Activated CD4-positive, alpha-beta T cell treated with anti-CD3 and anti-CD28 coated beads for 36 hours (primary cell): ENCODE data around the gene SNHG17. TPM values are rescaled to one million over a fixed set of nuclear protein-coding genes. Genes with fewer than 3 reads are reported as not detected.
"Not testable (repeated sequence)": the region's sequence is repeated elsewhere in the genome, so short reads cannot be mapped to it uniquely, and the experiment has no call there.

ENCODE experiments used
- ATAC-seq: fragments of 200-7000 bp; cut with Tn5 transposase; one replicate; pipeline ENCODE4 v1.10.0; 2021; ENCODE audit warnings: mild to moderate bottlenecking, moderate library complexity
- CTCF ChIA-PET: fragments of 350-600 bp; sonication (Branson Sonifier 250); formaldehyde crosslinking; loops from one replicate; lab custom pipeline; 2021; ENCODE audit warnings: antibody characterized with exemption; lab: Charles Lee
- POLR2A ChIA-PET: fragments of 350-600 bp; sonication (Branson Sonifier 250); formaldehyde crosslinking; loops from one replicate; lab custom pipeline; 2021; ENCODE audit warnings: antibody characterized with exemption, inconsistent platforms; lab: Charles Lee
- DNase-seq: peaks from one replicate; pipeline ENCODE4 v3.0.0-alpha.2; 2020
- H3K27ac Mint-ChIP-seq: one replicate; pipeline ENCODE4 v1.8.0; 2021; ENCODE audit warnings: mixed read lengths
- H3K27me3 Mint-ChIP-seq: one replicate; pipeline ENCODE4 v1.8.0; 2021; ENCODE audit warnings: mixed read lengths
- H3K36me3 Mint-ChIP-seq: one replicate; pipeline ENCODE4 v1.8.0; 2021; ENCODE audit warnings: low read depth, mixed read lengths
- H3K4me1 Mint-ChIP-seq: one replicate; pipeline ENCODE4 v1.8.0; 2021; ENCODE audit warnings: mixed read lengths
- H3K4me3 Mint-ChIP-seq: one replicate; pipeline ENCODE4 v1.8.0; 2021; ENCODE audit warnings: mild to moderate bottlenecking, moderate library complexity, mixed read lengths
- H3K9me3 Mint-ChIP-seq: one replicate; pipeline ENCODE4 v1.8.0; 2021; ENCODE audit warnings: low read depth, mixed read lengths
- intact Hi-C, 2 experiments: fragments of 100-400 bp; cut with DNase I in 1 of 2; cut with micrococcal nuclease in 1 of 2; formaldehyde crosslinking; loops; one replicate each; pipeline versions ENCODE4 v1.14.2 to v1.15.1; 2022 to 2024; cut with DNase I, micrococcal nuclease
- total RNA-seq, 2 experiments: library from RNA; stranded (reverse); gene quantifications; one replicate each; pipeline ENCODE4 v1.2.3, GENCODE V29; 2021

Gene SNHG17
- total RNA-seq, 2 experiments from 2014 or later = 70.7 to 72.4 TPM

- Mint-ChIP-seq H3K27me3 (no peaks in the 10 kb centered on the region), H3K4me3 (no peak overlapping the region), H3K9me3 (no peaks in the 10 kb centered on the region), H3K36me3 (peaks cover 87% of the 10 kb centered on the region), H3K4me1 (peaks cover 41% of the 10 kb centered on the region), H3K27ac (peak overlapping the region; percentile 61)
- ChIA-PET CTCF (interaction anchor here (1.1 to 3.1 kb wide), 2 partner anchors 10 to 22 kb away, joined by 5 to 15 read pairs; partner anchors contain the start of gene SNHG17), POLR2A (interaction anchor here (2.2 to 4.2 kb wide), 2 partner anchors 10 to 22 kb away, joined by 13 to 34 read pairs; partner anchors contain the start of gene SNHG17)
- ATAC-seq = no peak
- DNase-seq = no peak
- intact Hi-C loops = no loop called here
Observed at GRCh38 chr20:38424401-38424800, 10.7 kb downstream of the SNHG17 start.

- POLR2A ChIA-PET = interaction anchor here (1.1 to 4.2 kb wide), 2 partner anchors 8 to 11 kb away, joined by 8 to 34 read pairs; partner anchors contain the start of gene SNHG17
Observed at GRCh38 chr20:38423541-38423940, 11.6 kb downstream of the SNHG17 start.

GRCh38 chr20:38421915-38422314 is 13.2 kb downstream of the SNHG17 start:
- POLR2A ChIA-PET = interaction anchor here (1.5 kb wide), 2 partner anchors 10 to 13 kb away, joined by 3 to 4 read pairs; no protein-coding TSS in a partner anchor
- H3K9me3 Mint-ChIP-seq = no peaks in the 10 kb centered on the region
- intact Hi-C loops = no loop called here

More at GRCh38 chr20:38423541-38423940, 11.6 kb downstream of the SNHG17 start:
- Mint-ChIP-seq H3K27me3 (no peaks in the 10 kb centered on the region), H3K9me3 (no peaks in the 10 kb centered on the region), H3K36me3 (peaks cover 86% of the 10 kb centered on the region), H3K4me3 (no peak overlapping the region), H3K4me1 (peaks cover 33% of the 10 kb centered on the region), H3K27ac (no peak overlapping the region)
- DNase-seq (no peak), ATAC-seq (no peak)
- CTCF ChIA-PET = interaction anchor here (1.1 kb wide), 1 partner anchor 23 kb away, joined by 5 read pairs; no protein-coding TSS in a partner anchor
- intact Hi-C loops = no loop called here

DNA sequence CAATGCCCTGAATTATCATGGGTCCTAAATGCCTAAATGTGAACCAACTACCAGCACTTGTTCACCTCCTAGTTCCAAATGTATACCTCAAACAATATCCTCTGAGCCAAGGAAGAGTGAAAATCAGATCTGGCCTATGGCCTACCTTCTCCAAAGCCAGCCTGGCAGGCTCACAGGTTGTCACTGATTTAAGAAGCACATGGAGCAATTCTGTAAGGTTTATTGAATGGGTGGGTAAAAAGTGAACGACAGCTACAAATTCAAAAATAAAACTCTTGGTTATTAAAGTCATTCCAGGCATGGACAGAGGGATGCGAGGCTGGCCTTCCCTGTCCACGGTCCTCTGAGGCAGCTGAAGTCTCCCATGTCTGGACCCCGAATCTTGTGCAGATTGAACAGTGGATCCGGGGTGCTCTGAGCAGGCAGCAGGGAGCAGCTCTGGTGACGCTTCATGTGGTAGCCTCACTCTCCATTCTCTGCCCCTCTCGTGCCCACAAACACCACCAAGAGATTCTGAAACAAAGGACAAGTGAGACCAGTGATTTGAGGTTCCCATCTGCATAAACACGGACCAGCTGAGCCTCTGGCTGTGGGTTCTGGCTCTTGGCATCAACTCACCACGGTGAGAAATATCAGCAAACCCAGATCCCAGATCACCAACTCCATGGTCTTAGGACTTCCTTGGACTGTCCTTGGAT is 14.6 kb downstream of the SNHG17 start:
- ATAC-seq (no peak), DNase-seq (no peak)
- intact Hi-C loops = no loop called here
- Mint-ChIP-seq H3K9me3 (no peaks in the 10 kb centered on the region), H3K4me3 (no peak overlapping the region), H3K27me3 (no peaks in the 10 kb centered on the region), H3K4me1 (peaks cover 6% of the 10 kb centered on the region), H3K27ac (no peak overlapping the region), H3K36me3 (peaks cover 80% of the 10 kb centered on the region)
- CTCF ChIA-PET = interaction anchor here (1.2 to 1.3 kb wide), 2 partner anchors 12 to 52 kb away, joined by 3 to 5 read pairs; partner anchors contain the start of gene RALGAPB
- POLR2A ChIA-PET = interaction anchor here (0.7 to 1.5 kb wide), 3 partner anchors 12 to 52 kb away, joined by 3 to 5 read pairs (median 3); partner anchors contain the start of genes RALGAPB and SNHG17

More at GRCh38 chr20:38421915-38422314, 13.2 kb downstream of the SNHG17 start:
- peaks cover 16% of the 10 kb centered on the region for H3K4me1 Mint-ChIP-seq
- H3K27ac Mint-ChIP-seq = peak overlapping the region; percentile 7
- DNase-seq (no peak), ATAC-seq (no peak)
- no peaks in the 10 kb centered on the region for H3K27me3 Mint-ChIP-seq
- no peak overlapping the region for H3K4me3 Mint-ChIP-seq
- peaks cover 81% of the 10 kb centered on the region for H3K36me3 Mint-ChIP-seq
- CTCF ChIA-PET = no interaction called here

DNA sequence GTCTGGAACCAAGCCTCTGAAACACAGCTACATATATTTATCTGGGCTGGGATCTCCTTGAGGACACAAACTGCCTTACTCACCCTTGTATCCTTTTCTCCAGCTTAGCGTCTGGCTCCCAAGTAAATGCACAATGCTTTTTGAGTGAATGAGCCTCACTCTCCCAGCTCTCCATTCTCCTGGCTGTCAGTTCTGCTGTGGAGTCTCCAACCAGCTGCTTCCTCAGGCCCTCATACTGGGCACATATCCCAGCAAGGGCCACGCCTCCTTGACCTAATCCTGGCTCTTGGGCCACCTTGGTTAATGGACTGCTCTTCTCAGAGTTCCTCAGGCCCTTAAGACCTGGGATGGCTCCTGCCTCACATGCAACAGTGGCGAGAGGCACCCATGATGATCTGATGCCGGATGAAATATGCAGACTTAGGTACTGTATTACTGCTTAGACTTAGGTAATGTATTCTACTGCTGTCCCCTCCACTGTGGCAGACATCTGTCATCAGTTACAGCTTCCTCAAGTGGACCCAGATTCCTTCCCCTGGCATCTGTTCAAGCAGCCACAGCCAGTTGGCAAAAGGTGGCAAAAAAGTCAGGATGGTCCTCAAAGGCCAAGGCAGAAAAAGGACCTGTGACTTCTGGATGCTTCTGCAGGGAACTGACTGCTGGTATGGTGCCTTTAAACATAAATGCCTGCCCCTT is 16.5 kb downstream of the SNHG17 start:
- no peaks in the 10 kb centered on the region for H3K9me3 Mint-ChIP-seq
- H3K36me3 Mint-ChIP-seq = peaks cover 85% of the 10 kb centered on the region
- intact Hi-C loops = no loop called here
- ChIA-PET POLR2A (interaction anchor here (0.6 to 1.5 kb wide), 5 partner anchors 11 to 363 kb away, joined by 3 to 10 read pairs (median 3); partner anchors contain the start of gene SNHG17), CTCF (interaction anchor here (0.6 to 1.2 kb wide), 3 partner anchors 15 to 66 kb away, joined by 3 to 4 read pairs (median 4); no protein-coding TSS in a partner anchor)
- ATAC-seq (no peak), DNase-seq (no peak)
- H3K27ac Mint-ChIP-seq = no peak overlapping the region
- peaks cover 2% of the 10 kb centered on the region for H3K4me1 Mint-ChIP-seq
- no peaks in the 10 kb centered on the region for H3K27me3 Mint-ChIP-seq
- no peak overlapping the region for H3K4me3 Mint-ChIP-seq

DNA sequence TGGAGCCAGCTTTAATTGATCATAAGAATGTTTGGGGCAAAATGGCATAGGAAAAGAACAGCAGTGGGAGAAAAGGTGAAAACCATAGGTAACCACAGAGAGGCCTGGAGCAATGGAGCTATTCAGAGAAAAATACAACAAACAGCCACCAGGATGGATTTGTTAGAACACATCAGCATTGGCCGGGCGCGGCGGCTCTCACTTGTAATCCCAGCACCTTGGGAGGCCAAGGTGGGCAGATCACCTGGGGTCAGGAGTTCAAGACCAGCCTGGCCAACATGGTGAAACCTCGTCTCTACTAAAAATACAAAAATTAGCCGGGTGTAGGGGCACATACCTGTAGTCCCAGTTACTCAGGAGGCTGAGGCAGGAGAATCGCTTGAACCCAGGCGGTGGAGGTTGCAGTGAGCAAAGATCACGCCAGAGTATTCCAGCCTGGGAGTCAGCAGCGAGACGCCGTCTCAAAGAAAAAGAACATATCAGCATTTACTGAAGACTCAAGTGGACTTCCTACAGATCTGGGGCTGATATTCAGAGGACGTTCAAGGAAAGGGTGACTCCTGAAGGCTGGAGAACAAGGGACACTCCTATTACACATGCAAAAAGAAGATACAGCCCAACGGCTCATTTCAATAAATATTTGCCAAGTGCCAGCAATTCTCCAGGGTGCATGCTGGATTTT is 20.2 kb downstream of the SNHG17 start:
- no peak for ATAC-seq
- ChIA-PET POLR2A (interaction anchor here (0.6 kb wide), 1 partner anchor 31 kb away, joined by 3 read pairs; no protein-coding TSS in a partner anchor), CTCF (no interaction called here)
- no peak overlapping the region for H3K4me3 Mint-ChIP-seq
- no peaks in the 10 kb centered on the region for H3K4me1 Mint-ChIP-seq
- H3K27ac Mint-ChIP-seq = no peak overlapping the region
- H3K36me3 Mint-ChIP-seq = peaks cover 75% of the 10 kb centered on the region
- H3K9me3 Mint-ChIP-seq = no peaks in the 10 kb centered on the region
- no peak for DNase-seq
- H3K27me3 Mint-ChIP-seq = no peaks in the 10 kb centered on the region
- intact Hi-C loops = no loop called here

DNA sequence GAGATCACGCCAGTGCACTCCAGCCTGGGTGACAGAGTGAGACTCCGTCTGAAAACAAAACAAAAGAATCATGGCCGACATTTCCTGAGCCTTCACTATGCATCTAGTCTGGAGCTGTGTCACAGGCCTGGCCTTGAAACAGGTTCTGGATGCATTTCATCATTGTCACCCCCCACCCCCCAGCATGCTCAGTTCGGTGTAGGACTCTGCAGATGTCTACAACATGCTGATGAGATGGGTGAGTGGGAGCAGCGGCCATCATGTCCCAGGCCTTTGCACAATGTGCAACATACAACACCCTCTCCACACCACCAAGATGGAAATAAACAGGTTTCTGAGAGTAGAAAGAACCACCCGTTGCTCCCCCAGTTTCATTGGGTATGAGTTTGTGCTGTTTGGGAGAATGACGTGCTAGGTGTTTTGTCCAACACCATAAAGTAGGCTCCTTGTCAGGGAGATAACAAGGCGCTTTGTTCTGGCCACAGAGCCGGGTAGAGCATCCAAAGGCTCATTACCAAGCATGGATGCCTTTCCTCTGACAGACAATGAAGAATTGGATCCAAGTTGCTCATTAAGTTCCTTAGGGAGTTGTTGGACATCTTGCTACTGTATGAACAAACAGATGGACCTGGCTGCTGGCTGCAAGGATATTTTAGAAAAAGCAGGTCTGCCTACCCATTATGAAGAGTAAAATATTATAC is 22.1 kb downstream of the SNHG17 start:
- no peak for ATAC-seq
- Mint-ChIP-seq H3K4me1 (no peaks in the 10 kb centered on the region), H3K27me3 (no peaks in the 10 kb centered on the region), H3K4me3 (no peak overlapping the region), H3K9me3 (no peaks in the 10 kb centered on the region), H3K36me3 (peaks cover 68% of the 10 kb centered on the region), H3K27ac (no peak overlapping the region)
- ChIA-PET CTCF (interaction anchor here (1.1 kb wide), 1 partner anchor 15 kb away, joined by 3 read pairs; no protein-coding TSS in a partner anchor), POLR2A (no interaction called here)
- no peak for DNase-seq
- intact Hi-C loops = no loop called here

DNA sequence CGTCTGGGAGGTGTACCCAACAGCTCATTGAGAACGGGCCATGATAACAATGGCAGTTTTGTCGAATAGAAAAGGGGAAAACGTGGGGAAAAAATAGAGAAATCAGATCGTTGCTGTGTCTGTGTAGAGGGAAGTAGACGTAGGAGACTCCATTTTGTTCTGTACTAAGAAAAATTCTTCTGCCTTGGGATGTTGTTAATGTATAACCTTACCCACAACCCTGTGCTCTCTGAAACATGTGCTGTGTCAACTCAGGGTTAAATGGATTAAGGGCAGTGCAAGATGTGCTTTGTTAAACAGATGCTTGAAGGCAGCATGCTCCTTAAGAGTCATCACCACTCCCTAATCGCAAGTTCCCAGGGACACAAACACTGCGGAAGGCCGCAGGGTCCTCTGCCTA is 27.3 kb downstream of the SNHG17 start:
- H3K4me1 Mint-ChIP-seq, H3K27ac Mint-ChIP-seq, intact Hi-C loops, H3K9me3 Mint-ChIP-seq, H3K4me3 Mint-ChIP-seq, DNase-seq, H3K27me3 Mint-ChIP-seq, ATAC-seq: not testable (repeated sequence)
- H3K36me3 Mint-ChIP-seq = peaks cover 53% of the 10 kb centered on the region
- POLR2A ChIA-PET = interaction anchor here (1.0 kb wide), 1 partner anchor 13 kb away, joined by 3 read pairs; no protein-coding TSS in a partner anchor
- CTCF ChIA-PET = interaction anchor here (0.6 to 1.1 kb wide), 4 partner anchors 13 to 191 kb away, joined by 3 to 5 read pairs (median 3); no protein-coding TSS in a partner anchor

DNA sequence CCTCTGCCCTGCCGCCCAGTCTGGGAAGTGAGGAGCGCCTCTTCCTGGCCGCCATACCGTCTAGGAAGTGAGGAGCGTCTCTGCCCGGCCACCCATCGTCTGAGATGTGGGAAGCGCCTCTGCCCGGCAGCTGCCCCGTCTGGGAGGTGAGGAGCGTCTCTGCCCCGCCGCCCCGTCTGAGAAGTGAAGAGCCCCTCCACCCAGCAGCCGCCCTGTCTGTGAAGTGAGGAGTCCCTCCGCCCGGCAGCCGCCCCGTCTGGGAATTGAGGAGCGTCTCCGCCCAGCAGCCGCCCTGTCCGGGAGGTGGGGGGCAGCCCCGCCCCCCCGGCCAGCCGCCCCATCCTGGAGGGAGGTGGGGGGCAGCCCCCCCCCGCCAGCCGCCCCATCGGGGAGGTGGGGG is 27.8 kb downstream of the SNHG17 start:
- POLR2A ChIA-PET = no interaction called here

GRCh38 chr20:38406476-38406875 is 28.7 kb downstream of the SNHG17 start:
- ATAC-seq (no peak), DNase-seq (no peak)
- CTCF ChIA-PET = no interaction called here
- Mint-ChIP-seq H3K27me3 (no peaks in the 10 kb centered on the region), H3K4me3 (no peak overlapping the region), H3K9me3 (peaks cover 2% of the 10 kb centered on the region), H3K4me1 (no peaks in the 10 kb centered on the region), H3K27ac (no peak overlapping the region), H3K36me3 (peaks cover 46% of the 10 kb centered on the region)
- POLR2A ChIA-PET = no interaction called here
- intact Hi-C loops = no loop called here

More for the DNA sequence above, 27.8 kb downstream of the SNHG17 start:
- CTCF ChIA-PET = no interaction called here
- intact Hi-C loops = no loop called here
- Mint-ChIP-seq H3K9me3 (peaks cover 2% of the 10 kb centered on the region), H3K27ac (no peak overlapping the region), H3K4me1 (no peaks in the 10 kb centered on the region), H3K27me3 (no peaks in the 10 kb centered on the region), H3K36me3 (peaks cover 50% of the 10 kb centered on the region), H3K4me3 (no peak overlapping the region)
- no peak for DNase-seq
- no peak for ATAC-seq
